Neural progenitor cell (in vitro differentiated cells): Measurements from ENCODE around the gene UNC45A. TPM values are rescaled to one million over a fixed set of nuclear protein-coding genes. Genes with fewer than 3 reads are reported as not detected.

ENCODE experiments used
- DNase-seq: peaks from one replicate; pipeline ENCODE4 v3.0.0-alpha.2; 2016; ENCODE audit warnings: low spot score
- H2AFZ ChIP-seq: fragments of 200-600 bp; sonication (generic); replicated peaks from 2 replicates; pipeline ENCODE4 v1.6.1; 2016; ENCODE audit warnings: antibody characterized with exemption
- H3F3A ChIP-seq: fragments of 200-600 bp; sonication (generic); 2 replicates; pipeline ENCODE4 v1.6.1; 2016; ENCODE audit warnings: antibody characterized with exemption, low read depth
- H3K27ac ChIP-seq: fragments of 200-600 bp; sonication (generic); 2 replicates; pipeline ENCODE4 v1.5.1; 2016; ENCODE audit warnings: mild to moderate bottlenecking
- H3K27me3 ChIP-seq: fragments of 200-600 bp; sonication (generic); 2 replicates; pipeline ENCODE4 v1.6.1; 2016; ENCODE audit warnings: mild to moderate bottlenecking, moderate library complexity
- H3K36me3 ChIP-seq: fragments of 200-600 bp; sonication (generic); 2 replicates; pipeline ENCODE4 v1.5.1; 2016
- H3K4me1 ChIP-seq: fragments of 200-600 bp; sonication (generic); 2 replicates; pipeline ENCODE4 v1.6.1; 2016; ENCODE audit warnings: mixed run types
- H3K4me2 ChIP-seq: fragments of 200-600 bp; sonication (generic); 2 replicates; pipeline ENCODE4 v1.6.1; 2016
- H3K4me3 ChIP-seq: fragments of 200-600 bp; sonication (generic); 2 replicates; pipeline ENCODE4 v1.5.1; 2016
- H3K79me2 ChIP-seq: fragments of 200-600 bp; sonication (generic); 2 replicates; pipeline ENCODE4 v1.6.1; 2016; ENCODE audit warnings: low read depth
- H3K9ac ChIP-seq: fragments of 200-600 bp; sonication (generic); 2 replicates; pipeline ENCODE4 v1.6.1; 2016
- H3K9me3 ChIP-seq: fragments of 200-600 bp; sonication (generic); 2 replicates; pipeline ENCODE4 v1.5.1; 2016; ENCODE audit warnings: low read depth
- H4K20me1 ChIP-seq: fragments of 200-600 bp; sonication (generic); 2 replicates; pipeline ENCODE4 v1.6.1; 2016; ENCODE audit warnings: low read depth
- H3K27ac Mint-ChIP-seq: 3 replicates; pipeline ENCODE4 v1.8.0; 2021; ENCODE audit warnings: mixed read lengths
- H3K27me3 Mint-ChIP-seq: 2 replicates; pipeline ENCODE4 v1.8.0; 2022; ENCODE audit warnings: low read depth, mild to moderate bottlenecking, inconsistent platforms, moderate library complexity, mixed read lengths; ENCODE audit not compliant: insufficient read depth
- H3K36me3 Mint-ChIP-seq: 3 replicates; pipeline ENCODE4 v1.8.0; 2021; ENCODE audit warnings: mixed read lengths
- H3K4me1 Mint-ChIP-seq: 3 replicates; pipeline ENCODE4 v1.8.0; 2021; ENCODE audit warnings: mixed read lengths
- H3K4me3 Mint-ChIP-seq: 3 replicates; pipeline ENCODE4 v1.8.0; 2021; ENCODE audit warnings: mild to moderate bottlenecking, moderate library complexity, mixed read lengths
- H3K9me3 Mint-ChIP-seq: 3 replicates; pipeline ENCODE4 v1.8.0; 2020; ENCODE audit warnings: mixed read lengths
- EZH2 ChIP-seq: fragments of 200-600 bp; sonication (generic); IDR thresholded peaks from 2 replicates; pipeline ENCODE4 v1.6.1; 2017; ENCODE audit warnings: antibody characterized with exemption, mild to moderate bottlenecking, moderate library complexity
- EZH2phosphoT487 ChIP-seq: fragments of 200-600 bp; sonication (generic); IDR thresholded peaks from 2 replicates; pipeline ENCODE4 v1.6.1; 2017; ENCODE audit warnings: antibody characterized with exemption
- total RNA-seq: library from RNA; depleted of rRNA; stranded (reverse); fragments of >200 nt; gene quantifications from 2 replicates; pipeline ENCODE4 v1.2.3, GENCODE V29; 2015; ENCODE audit warnings: low replicate concordance
- TF ChIP-seq, protein P1 (sequence below): fragments of 200-600 bp; sonication (generic); IDR thresholded peaks from 2 replicates; pipeline ENCODE4 v1.5.1; 2017; ENCODE audit warnings: antibody characterized with exemption, mild to moderate bottlenecking

UNC45A gene
- total RNA-seq, 1 donor from 2014 or later, result 47.7 TPM

DNA sequence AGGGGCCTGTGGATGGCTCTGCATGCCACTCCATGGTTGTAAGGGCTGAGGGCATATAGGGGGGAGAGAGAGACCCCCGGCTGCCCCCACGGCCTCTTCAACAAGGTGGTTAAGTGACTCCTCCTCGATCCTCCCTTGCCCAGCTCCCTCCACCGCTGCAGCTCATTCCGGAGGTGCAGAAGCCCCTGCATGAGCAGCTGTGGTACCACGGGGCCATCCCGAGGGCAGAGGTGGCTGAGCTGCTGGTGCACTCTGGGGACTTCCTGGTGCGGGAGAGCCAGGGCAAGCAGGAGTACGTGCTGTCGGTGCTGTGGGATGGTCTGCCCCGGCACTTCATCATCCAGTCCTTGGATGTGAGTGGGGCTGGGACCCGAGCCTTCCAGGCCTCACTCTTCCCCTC lies 44.2 kb upstream of the UNC45A start:
- no peaks in the 10 kb centered on the region for H3K4me1 ChIP-seq
- H3K36me3 ChIP-seq, result no peaks in the 10 kb centered on the region
- H3F3A ChIP-seq, result peaks cover 3% of the 10 kb centered on the region
- Mint-ChIP-seq H3K27ac (no peak overlapping the region), H3K4me1 (peaks cover 8% of the 10 kb centered on the region), H3K27me3 (peaks cover 2% of the 10 kb centered on the region), H3K4me3 (no peak overlapping the region), H3K36me3 (no peaks in the 10 kb centered on the region), H3K9me3 (no peaks in the 10 kb centered on the region)
- no peak overlapping the region for H3K27ac ChIP-seq
- H3K4me2 ChIP-seq, result no peak overlapping the region
- DNase-seq, result no peak
- H3K4me3 ChIP-seq, result no peak overlapping the region
- no peaks in the 10 kb centered on the region for H3K79me2 ChIP-seq
- no peaks in the 10 kb centered on the region for H3K27me3 ChIP-seq
- no peaks in the 10 kb centered on the region for H3K9me3 ChIP-seq
- H2AFZ ChIP-seq, result no peak overlapping the region
- no peak overlapping the region for H3K9ac ChIP-seq
- no peaks in the 10 kb centered on the region for H4K20me1 ChIP-seq
- TF ChIP-seq EZH2phosphoT487 (no peak), EZH2 (no peak)
- TF ChIP-seq, protein P1, sequence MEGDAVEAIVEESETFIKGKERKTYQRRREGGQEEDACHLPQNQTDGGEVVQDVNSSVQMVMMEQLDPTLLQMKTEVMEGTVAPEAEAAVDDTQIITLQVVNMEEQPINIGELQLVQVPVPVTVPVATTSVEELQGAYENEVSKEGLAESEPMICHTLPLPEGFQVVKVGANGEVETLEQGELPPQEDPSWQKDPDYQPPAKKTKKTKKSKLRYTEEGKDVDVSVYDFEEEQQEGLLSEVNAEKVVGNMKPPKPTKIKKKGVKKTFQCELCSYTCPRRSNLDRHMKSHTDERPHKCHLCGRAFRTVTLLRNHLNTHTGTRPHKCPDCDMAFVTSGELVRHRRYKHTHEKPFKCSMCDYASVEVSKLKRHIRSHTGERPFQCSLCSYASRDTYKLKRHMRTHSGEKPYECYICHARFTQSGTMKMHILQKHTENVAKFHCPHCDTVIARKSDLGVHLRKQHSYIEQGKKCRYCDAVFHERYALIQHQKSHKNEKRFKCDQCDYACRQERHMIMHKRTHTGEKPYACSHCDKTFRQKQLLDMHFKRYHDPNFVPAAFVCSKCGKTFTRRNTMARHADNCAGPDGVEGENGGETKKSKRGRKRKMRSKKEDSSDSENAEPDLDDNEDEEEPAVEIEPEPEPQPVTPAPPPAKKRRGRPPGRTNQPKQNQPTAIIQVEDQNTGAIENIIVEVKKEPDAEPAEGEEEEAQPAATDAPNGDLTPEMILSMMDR, result no peak

DNA sequence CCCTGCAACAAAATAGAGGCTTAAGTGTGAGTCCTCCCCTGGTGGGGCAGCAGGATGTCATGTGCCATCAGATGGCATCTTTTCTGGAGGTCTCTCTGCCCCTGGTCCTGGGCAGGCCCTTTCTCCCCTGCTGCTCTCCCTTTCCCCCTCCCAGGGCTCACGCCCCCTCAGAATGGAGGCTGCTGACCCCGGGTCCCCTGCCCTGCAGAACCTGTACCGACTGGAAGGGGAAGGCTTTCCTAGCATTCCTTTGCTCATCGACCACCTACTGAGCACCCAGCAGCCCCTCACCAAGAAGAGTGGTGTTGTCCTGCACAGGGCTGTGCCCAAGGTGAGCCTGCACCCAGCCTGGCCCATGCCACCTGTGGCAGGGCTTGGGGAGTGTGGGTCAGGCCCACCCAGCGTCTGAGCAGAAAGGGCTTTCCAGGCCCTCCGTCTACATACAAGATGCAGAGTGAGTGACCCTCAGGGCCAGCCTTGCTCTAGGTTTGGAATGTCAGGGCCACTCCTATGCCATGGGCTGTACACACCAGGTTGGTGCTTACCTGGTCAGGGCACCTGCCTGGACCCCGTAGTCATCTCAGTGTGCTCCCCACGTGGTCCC lies 43.6 kb upstream of the UNC45A start:
- peaks cover 2% of the 10 kb centered on the region for H3K27me3 Mint-ChIP-seq
- H3K9me3 Mint-ChIP-seq, result no peaks in the 10 kb centered on the region
- H3K4me1 Mint-ChIP-seq, result peaks cover 3% of the 10 kb centered on the region
- H3K36me3 Mint-ChIP-seq, result no peaks in the 10 kb centered on the region
- DNase-seq, result no peak
- Histone ChIP-seq H3F3A (peaks cover 3% of the 10 kb centered on the region), H3K27ac (no peak overlapping the region), H3K9me3 (no peaks in the 10 kb centered on the region), H3K36me3 (no peaks in the 10 kb centered on the region), H3K27me3 (no peaks in the 10 kb centered on the region), H2AFZ (no peak overlapping the region), H4K20me1 (no peaks in the 10 kb centered on the region), H3K9ac (no peak overlapping the region), H3K79me2 (no peaks in the 10 kb centered on the region), H3K4me3 (no peak overlapping the region), H3K4me2 (no peak overlapping the region), H3K4me1 (no peaks in the 10 kb centered on the region)
- no peak overlapping the region for H3K4me3 Mint-ChIP-seq
- no peak overlapping the region for H3K27ac Mint-ChIP-seq
- TF ChIP-seq, protein P1, result no peak
- TF ChIP-seq EZH2, result no peak
- no peak for TF ChIP-seq EZH2phosphoT487

GRCh38 chr15:90892023-90892422 lies 43.1 kb upstream of the UNC45A start:
- Histone ChIP-seq H2AFZ (no peak overlapping the region), H3K9me3 (no peaks in the 10 kb centered on the region), H3K79me2 (no peaks in the 10 kb centered on the region), H3K27ac (no peak overlapping the region), H3K4me3 (no peak overlapping the region), H3K9ac (no peak overlapping the region), H4K20me1 (no peaks in the 10 kb centered on the region), H3K27me3 (no peaks in the 10 kb centered on the region), H3F3A (peaks cover 3% of the 10 kb centered on the region), H3K36me3 (no peaks in the 10 kb centered on the region), H3K4me1 (no peaks in the 10 kb centered on the region), H3K4me2 (no peak overlapping the region)
- no peak for DNase-seq
- peaks cover 3% of the 10 kb centered on the region for H3K4me1 Mint-ChIP-seq
- no peaks in the 10 kb centered on the region for H3K9me3 Mint-ChIP-seq
- TF ChIP-seq, protein P1, result no peak
- TF ChIP-seq EZH2phosphoT487 (no peak), EZH2 (no peak)
- H3K27ac Mint-ChIP-seq, result no peak overlapping the region
- H3K36me3 Mint-ChIP-seq, result no peaks in the 10 kb centered on the region
- H3K27me3 Mint-ChIP-seq, result peaks cover 4% of the 10 kb centered on the region
- no peak overlapping the region for H3K4me3 Mint-ChIP-seq
